NOMO-1 treated with DMSO at 0.1 percent for 48 hours (cell line): Measurements from ENCODE around the gene COX6A2.
"Not testable (repeated sequence)": the region's sequence is repeated elsewhere in the genome, so short reads cannot be mapped to it uniquely, and the experiment has no call there.

Experiments used
- DNase-seq: peaks from one replicate; lab custom pipeline; 2025; ENCODE audit not compliant: unreplicated experiment; lab: John Stamatoyannopoulos, UW

The COX6A2 gene

DNA sequence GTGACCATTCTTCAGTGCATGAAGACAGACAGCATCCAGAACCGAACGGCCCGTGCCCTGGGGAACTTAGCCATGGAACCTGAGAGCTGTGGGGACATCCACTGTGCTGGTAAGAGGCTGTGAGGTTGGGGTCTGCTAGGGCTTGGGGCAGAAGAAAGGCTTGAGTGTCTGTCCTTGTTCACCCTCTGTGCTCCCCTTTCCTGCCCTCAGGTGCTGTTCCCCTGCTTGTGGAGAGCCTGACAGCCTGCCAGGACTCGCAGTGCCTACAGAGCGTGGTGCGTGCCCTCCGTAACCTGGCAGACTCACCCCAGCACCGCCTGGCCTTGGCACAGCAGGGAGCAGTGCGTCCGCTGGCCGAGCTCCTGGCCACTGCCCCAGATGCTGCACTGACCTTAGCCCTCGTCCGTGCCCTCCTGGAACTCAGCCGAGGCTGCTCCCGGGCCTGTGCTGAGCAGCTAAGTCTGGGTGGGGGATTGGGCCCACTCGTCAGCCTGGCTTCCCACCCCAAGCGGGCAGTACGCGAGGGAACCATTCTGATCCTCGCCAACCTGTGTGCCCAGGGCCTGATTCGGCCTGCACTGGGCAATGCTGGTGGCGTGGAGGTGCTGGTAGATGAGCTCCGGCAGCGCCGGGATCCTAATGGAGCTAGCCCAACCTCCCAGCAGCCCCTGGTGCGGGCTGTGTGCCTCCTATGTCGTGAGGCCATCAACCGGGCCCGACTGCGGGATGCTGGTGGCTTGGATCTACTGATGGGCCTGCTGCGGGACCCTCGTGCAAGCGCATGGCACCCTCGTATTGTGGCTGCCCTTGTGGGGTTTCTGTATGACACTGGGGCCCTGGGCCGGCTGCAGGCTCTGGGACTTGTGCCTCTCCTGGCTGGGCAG is 34.0 kb upstream of the COX6A2 start:
- DNase-seq, result no peak

DNA sequence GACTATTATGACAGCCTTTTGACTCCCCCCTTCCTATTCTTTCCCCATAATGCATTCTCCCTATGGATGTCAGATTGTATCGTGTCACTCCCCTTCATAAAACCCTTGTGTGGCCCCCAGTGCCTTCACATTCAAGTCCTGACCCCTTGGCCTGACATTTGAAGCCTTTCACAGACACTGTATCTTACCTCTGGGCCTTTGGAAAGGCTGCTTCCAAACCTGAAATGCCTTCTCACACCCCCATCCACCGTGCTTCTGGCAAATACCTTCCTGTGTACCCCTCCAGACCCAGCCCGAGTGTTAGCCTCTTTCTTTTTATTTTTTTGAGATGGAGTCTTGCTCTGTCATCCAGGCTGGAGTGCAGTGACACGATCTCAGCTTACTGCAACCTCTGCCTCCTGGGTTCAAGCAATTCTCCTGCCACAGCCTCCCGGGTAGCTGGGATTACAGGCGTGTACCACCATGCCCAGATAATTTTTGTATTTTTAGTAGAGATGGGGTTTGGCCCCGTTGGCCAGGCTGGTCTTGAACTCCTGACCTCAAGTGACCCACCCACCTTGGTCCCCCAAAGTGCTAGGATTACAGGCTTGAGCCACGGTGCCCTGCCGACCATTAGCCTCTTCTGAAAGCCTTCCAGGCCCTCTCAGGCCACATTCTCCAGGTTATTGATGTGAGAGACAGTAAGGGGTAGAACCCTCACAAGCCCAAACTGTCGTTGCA is 33.2 kb upstream of the COX6A2 start:
- no peak for DNase-seq

DNA sequence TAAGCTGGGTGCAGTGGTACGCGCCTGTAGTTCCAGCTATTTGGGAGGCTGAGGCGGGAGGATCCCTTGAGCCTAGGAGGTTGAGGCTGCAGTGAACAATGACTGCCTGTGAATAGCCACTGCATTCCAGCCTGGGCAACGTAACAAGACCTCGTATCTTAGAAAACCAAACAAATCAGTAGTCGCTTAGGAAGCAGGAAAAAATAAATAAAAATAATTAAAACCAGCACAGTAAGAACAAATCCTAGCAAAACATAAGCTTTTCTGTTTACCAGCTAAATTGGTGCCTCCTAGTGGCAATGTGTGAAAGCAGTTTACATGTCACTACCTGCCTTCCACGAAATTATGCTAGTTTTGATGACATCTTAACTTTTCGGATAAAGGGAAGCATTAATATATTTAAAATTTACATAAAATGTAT is 32.4 kb upstream of the COX6A2 start:
- DNase-seq, result peak; percentile 49

GRCh38 chr16:31459687-31460581 is 31.8 kb upstream of the COX6A2 start:
- DNase-seq, result peak; percentile 99

DNA sequence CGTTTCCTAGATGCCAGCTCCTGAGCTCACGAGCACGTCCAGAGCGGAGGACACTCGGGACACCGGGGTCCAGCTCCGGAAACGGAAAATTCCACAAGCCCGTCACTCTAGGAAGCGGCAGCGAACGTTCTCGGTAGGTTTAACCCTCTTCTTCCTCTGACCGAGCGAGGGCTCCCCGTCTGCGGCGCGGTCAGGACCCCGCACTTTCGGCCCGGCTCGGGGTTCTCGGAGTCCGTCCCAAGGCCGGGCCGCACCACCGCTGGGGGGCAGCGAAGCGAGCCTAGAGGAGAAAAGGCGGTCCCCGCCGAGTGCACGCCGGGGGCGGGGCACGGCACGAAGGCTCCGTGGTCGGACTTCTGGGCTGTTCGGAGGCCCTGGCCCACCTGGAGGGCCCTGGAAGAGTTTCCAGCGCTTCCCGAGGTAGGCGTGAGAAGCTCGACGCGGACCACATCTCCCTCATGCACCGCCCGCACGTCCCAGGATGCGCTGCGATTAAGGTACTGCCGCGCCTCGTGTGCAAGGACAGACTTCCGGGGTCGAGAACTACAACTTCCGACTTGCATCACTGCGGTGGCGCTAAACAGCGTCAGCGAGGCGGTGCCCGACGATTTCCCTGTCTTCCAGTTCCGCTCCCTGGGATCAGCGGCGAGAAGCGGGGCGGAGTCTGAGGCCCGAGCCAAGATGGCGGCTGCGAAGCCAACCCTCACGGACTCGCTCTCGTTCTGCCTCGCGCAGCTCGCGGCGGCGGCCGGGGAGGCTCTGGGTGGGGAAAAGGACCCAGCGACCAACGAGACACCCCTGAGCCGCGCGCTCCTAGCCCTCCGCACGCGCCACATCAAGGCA is 30.9 kb upstream of the COX6A2 start, which contains the start of gene ARMC5:
Gene ARMC5 (plus strand): TSS at position 658 of the 843 bp plus-strand sequence. CDS start 24 bp downstream, at position 682.
- peak; percentile 96 for DNase-seq

DNA sequence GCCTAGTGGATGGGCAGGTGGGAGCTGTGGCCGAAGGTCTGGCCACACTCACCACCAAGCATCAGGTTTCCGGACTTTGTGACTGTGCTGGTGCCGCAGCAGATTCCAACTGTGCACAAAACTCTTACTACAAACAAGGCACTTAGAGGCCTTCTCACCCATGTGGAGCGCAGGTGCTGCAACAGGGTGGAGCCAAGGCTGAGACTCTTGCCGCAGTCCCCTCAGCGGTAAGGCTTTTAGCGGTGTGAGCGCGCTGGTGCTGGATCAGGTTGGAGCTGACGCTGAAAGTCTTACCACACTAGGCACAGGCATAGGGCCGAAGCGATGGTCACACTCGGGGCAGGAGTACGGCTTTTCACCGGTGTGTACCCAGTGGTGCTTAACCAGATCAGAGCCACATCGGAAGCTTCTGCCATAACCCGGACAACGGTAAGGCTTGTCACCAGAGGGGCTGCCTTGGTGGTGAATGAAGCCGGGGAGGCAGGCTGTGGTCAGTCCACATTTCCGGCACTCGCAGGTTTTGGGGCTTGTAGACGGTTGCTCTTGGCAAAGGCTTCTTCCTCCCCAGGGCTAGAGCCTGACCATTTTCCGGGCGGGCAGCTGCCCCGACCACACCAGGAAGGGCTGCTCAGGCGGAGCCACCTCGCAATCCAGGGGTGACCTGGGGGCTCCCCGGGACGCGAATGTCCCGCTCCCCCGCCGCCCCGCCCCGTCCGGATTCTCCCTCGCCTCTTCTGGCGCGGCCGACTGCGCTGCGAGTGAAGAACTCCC is 30.1 kb upstream of the COX6A2 start:
- DNase-seq, result peak; percentile 52

DNA sequence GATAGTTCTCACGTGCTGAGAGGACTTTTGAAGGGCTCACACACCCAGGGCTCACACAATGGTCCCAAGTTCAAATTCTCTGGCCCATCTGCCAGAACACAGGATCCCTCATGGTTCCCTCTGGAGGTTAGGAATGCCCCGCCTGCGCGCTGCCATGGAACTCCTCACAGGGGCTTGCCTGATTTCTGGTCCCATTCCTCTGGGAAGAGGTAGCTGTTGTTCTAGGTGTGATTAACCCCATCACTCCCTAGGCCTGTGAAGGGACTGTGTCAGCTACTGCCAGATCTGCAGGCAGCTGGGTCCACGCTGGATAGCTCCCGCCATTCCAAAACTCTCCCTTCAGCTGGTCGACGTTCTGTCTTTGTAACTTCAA is 28.8 kb upstream of the COX6A2 start:
- DNase-seq, result no peak

DNA sequence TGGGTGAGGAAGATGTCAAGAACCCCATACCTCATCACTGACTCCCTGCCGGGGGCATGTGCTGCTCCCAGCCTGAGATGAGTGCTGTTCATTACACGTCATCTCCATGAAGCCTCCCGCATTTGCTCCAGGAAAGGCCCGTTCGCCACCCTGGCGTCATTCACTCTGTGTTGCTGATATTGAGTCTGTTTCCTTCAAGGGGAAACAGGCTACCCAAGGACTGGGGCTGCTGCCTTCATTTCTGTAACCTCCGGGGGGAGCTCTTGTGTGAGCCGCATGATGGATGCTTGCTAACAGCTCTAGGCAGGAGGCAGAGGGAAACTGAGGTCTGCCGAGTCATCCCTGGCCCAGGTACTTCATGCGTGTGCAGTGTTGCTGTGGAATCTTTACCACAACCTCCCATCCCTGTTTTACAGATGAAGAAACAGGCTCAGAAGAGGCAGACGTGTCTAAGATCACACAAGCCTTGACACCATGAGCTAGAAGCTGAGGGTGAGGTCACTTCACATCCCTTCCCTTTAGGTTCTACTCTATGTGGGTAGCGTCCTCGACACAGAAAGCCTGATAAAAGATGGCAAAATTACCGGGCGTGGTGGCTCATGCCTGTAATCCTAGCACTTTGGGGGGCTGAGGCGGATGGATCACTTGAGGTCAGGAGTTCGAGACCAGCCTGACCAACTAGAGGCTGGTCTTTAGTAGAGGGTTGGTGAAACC is 27.6 kb upstream of the COX6A2 start:
- no peak for DNase-seq

GRCh38 chr16:31453255-31454204 is 25.4 kb upstream of the COX6A2 start:
- DNase-seq, result peak; percentile 29

GRCh38 chr16:31452631-31453106 is 24.5 kb upstream of the COX6A2 start:
- no peak for DNase-seq

DNA sequence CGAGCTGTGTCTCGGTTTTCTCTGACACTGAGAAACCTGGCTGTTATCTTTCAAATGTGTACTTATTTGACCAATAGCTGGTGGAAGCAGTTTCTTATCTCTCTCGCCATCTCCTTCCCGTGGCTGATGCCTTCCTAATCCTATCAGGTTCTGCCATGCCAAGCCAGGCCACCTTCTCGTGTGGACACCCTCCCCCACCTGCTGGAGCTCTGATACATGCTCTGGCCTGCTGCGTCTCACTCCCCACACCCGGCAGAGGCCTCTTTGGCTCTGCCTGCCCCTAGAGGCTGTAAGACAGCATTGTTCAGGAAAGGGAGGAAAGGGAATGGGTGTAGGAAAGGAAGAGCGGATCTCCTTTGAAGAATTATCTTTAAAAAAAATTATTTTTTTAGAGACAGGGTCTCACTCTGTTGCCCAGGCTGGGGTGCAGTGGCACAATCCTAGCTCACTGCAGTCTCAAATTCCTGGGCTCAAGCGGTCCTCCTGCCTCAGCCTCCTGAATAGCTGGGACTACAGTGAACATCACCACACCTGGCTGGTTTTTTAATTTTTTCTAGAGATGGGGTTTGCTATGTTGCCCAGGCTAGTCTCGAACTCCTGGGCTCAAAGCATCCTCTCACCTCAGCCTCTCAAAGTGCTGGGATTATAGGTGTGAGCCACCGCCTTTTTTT is 23.7 kb upstream of the COX6A2 start:
- DNase-seq, result no peak

DNA sequence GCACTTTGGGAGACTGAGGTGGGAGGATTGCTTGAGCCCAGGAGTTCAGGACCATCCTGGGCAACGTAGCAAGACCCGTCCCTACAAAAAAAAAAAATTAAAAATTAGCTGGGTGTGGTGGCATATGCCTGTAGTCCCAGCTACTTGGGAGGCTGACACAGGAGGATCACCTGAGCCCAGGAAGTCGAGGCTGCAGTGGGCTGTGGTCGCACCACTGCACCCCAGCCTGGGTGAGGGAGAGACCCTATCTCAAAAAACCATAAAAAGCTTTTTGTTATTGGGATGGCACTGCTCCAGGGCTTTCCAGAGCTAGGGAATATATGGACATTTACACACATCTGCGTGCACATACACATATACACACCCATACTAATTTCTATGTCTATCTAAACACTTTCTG is 23.0 kb upstream of the COX6A2 start:
- DNase-seq, result no peak

DNA sequence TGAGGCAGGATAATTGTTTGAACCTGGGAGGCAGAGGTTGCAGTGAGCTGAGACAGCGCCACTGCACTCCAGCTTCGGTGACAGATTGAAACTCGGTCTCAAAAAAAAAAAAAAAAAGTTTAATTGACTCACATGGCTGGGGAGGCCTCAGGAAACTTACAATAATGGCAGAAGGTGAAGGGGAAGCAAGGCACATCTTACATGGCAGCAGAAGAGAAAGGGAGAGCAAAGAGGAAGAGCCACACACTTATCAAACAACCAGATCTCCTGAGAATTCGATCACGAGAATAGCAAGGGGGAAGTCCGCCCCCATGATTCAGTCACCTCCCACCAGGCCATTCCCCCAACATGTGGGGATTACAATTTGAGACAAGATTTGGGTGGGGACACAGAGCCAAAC is 17.8 kb upstream of the COX6A2 start:
- not testable (repeated sequence) for DNase-seq

GRCh38 chr16:31441956-31442355 is 13.8 kb upstream of the COX6A2 start:
- no peak for DNase-seq

- no peak for DNase-seq
Observed at GRCh38 chr16:31440516-31441184, 12.5 kb upstream of the COX6A2 start.

DNA sequence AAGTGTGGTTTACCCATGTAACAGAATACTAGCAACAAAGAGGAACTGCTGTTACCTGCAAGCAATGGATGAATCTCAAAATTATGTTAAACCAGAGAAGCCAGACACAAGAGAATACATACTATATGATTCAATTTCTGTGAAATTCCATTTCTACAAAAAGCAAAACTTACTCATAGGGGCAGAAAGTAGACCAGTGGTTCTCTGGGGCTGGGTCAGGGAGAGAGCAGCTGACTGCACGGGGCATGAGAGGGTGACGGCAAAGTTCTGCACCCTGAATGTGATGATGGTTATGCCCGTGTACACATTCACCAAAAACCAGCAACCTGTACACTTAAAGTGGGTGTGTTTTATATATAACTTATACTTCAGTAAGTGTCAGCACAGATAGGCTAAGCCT is 11.4 kb upstream of the COX6A2 start:
- DNase-seq, result no peak

DNA sequence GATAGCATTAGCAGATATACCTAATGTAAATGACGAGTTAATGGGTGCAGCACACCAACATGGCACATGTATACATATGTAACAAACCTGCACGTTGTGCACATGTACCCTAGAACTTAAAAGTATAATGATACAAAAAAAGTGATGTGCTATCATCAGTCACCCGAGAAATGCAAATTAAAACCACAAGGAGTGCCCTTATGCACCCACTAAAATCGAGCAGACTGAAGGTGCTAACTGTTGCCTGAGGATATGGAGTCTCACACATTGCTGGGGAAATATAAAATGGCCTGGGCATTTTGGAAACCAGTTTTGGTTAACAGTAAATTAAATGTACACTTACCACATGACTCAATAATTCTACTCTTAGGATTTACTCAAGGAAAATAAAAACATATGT is 10.9 kb upstream of the COX6A2 start:
- not testable (repeated sequence) for DNase-seq
